Measurements from ENCODE around the gene LTBP3. TPM values are rescaled to one million over a fixed set of nuclear protein-coding genes. Genes with fewer than 3 reads are reported as not detected.

The LTBP3 gene
- total and polyA plus RNA-seq, 2 donors (not counting 3 experiments of a cell fraction or from before 2014, with no cell fraction given), result 120 to 209 TPM

DNA sequence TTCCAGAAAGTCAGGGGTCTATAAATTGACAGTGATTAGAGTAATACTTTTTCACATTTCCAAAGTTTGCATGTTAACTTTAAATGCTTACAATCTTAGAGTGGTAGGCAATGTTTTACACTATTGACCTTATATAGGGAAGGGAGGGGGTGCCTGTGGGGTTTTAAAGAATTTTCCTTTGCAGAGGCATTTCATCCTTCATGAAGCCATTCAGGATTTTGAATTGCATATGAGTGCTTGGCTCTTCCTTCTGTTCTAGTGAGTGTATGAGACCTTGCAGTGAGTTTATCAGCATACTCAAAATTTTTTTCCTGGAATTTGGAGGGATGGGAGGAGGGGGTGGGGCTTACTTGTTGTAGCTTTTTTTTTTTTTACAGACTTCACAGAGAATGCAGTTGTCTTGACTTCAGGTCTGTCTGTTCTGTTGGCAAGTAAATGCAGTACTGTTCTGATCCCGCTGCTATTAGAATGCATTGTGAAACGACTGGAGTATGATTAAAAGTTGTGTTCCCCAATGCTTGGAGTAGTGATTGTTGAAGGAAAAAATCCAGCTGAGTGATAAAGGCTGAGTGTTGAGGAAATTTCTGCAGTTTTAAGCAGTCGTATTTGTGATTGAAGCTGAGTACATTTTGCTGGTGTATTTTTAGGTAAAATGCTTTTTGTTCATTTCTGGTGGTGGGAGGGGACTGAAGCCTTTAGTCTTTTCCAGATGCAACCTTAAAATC lies 54.0 kb downstream of the LTBP3 start:
- H3K9me1 ChIP-seq (replicated peaks; ENCODE audit: control insufficient read depth, extremely low read depth, insufficient read depth, low read length), result no peaks in the 10 kb centered on the region
- FAIRE-seq (no peak), DNase-seq (ENCODE audit: low read depth, low spot score) (peak; percentile 50)
- CTCF ChIA-PET, result interaction anchor here (0.6 to 7.8 kb wide), 5 partner anchors 16 to 75 kb away, joined by 3 to 95 read pairs (median 3); no protein-coding TSS in a partner anchor
- peaks cover 24% of the 10 kb centered on the region for H3K4me1 ChIP-seq (ENCODE audit: control insufficient read depth, extremely low read depth, insufficient read depth, low read length)
- H3K79me2 ChIP-seq (ENCODE audit: control insufficient read depth, insufficient read depth, low read length), result peaks cover 75% of the 10 kb centered on the region
- no peak for TF ChIP-seq JUN (IDR thresholded peaks at IDR 0.05; ENCODE audit: borderline replicate concordance, insufficient read depth, insufficient read length, low read depth)
- TF ChIP-seq POLR2A (IDR thresholded peaks at IDR 0.05; ENCODE audit: low read depth, low read length), result peak; percentile 66
- no peak for TF ChIP-seq GATA2 (IDR thresholded peaks at IDR 0.05; ENCODE audit: insufficient read depth, insufficient read length, low read depth, low read length)
- peak; percentile 29 for TF ChIP-seq POLR2AphosphoS5 (IDR thresholded peaks at IDR 0.05; ENCODE audit: insufficient read depth, low read depth, low read length)
- no peak for TF ChIP-seq EZH2 (IDR thresholded peaks at IDR 0.05; ENCODE audit: borderline replicate concordance, low read depth, low read length, severe bottlenecking)
- TF ChIP-seq, protein P1, sequence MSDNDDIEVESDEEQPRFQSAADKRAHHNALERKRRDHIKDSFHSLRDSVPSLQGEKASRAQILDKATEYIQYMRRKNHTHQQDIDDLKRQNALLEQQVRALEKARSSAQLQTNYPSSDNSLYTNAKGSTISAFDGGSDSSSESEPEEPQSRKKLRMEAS (IDR thresholded peaks at IDR 0.05; ENCODE audit: insufficient read depth, insufficient read length), result no peak
- no peak for TF ChIP-seq MYC (IDR thresholded peaks at IDR 0.05; ENCODE audit: low read depth, low read length)
- TF ChIP-seq FOS (IDR thresholded peaks at IDR 0.05; ENCODE audit: borderline replicate concordance, insufficient read depth, low read length), result no peak
- peak overlapping the region; percentile 67 to 98 (median 91) for H3K4me3 ChIP-seq (replicated peaks in 1 of 3; ENCODE audit: insufficient read depth in 1 of 3, low read depth in 1 of 3, low read length in 3 of 3)
- H3K27ac ChIP-seq (ENCODE audit: insufficient read depth, low read depth, low read length), result peak overlapping the region; percentile 89
- intact Hi-C loops (cut with micrococcal nuclease) (no loop called here), dilution Hi-C loops (cut with MboI; ENCODE audit: extremely low pct_ligation_motif_present, low sequenced_read_pairs) (no loop called here)
- H2AFZ ChIP-seq (ENCODE audit: low read depth, low read length), result no peak overlapping the region
- peaks cover 27 to 33% of the 10 kb centered on the region in 2 experiments for H3K36me3 ChIP-seq (ENCODE audit: control insufficient read depth in 2 of 2, extremely low read depth in 1 of 2, insufficient read depth in 2 of 2, low read length in 2 of 2)
- no TSS peak for BruUV-seq (replicated peaks)
- H3K4me2 ChIP-seq (ENCODE audit: insufficient read depth, low read length), result peak overlapping the region; percentile 97
- no peaks in the 10 kb centered on the region for H3K9me3 ChIP-seq (replicated peaks; ENCODE audit: control insufficient read depth, insufficient read depth, low read length)
- H4K20me1 ChIP-seq (replicated peaks; ENCODE audit: control insufficient read depth, extremely low read depth, insufficient read depth, low read length), result peaks cover 23% of the 10 kb centered on the region
- no peaks in the 10 kb centered on the region for H3K27me3 ChIP-seq (ENCODE audit: control insufficient read depth in 2 of 2, insufficient read depth in 2 of 2, low read length in 2 of 2)
- POLR2A ChIA-PET, result interaction anchor here (0.7 to 13.9 kb wide), 10 partner anchors 15 to 83 kb away, joined by 3 to 283 read pairs (median 22); partner anchors contain the start of gene NEAT1
- H3K9ac ChIP-seq (replicated peaks; ENCODE audit: extremely low read depth, insufficient read depth, low read length), result peak overlapping the region; percentile 95

Measured in endothelial cell of umbilical vein (primary cell).